ENCODE data around the gene SGCD. TPM values are rescaled to one million over a fixed set of nuclear protein-coding genes. Genes with fewer than 3 reads are reported as not detected.

Gene SGCD
- total and polyA plus RNA-seq, 12 donors: 1.0 to 30.4 (median 9.4) TPM

- Histone ChIP-seq H3K27ac (no peak overlapping the region), H3K9me3 (replicated peaks in 1 of 3) (no peaks in the 10 kb centered on the region), H3K36me3 (replicated peaks in 1 of 2) (no peaks in the 10 kb centered on the region), H3K27me3 (no peaks in the 10 kb centered on the region), H3K4me1 (replicated peaks in 1 of 2) (no peaks in the 10 kb centered on the region), H3K4me3 (no peak overlapping the region)
- WGBS, 4 donors: 81 to 86% (median 85%) methylated on average over 3 of the region's 3 CpGs
- DNase-seq: no peak
- TF ChIP-seq POLR2A (IDR thresholded peaks at IDR 0.05): no peak
- no peak for TF ChIP-seq CTCF (IDR thresholded peaks at IDR 0.05)
- intact Hi-C loops (cut with DNase I): no loop called here
Observed at GRCh38 chr5:156667616-156668015, 340.7 kb downstream of the SGCD start.

GRCh38 chr5:156669416-156669815 lies 342.5 kb downstream of the SGCD start:
- Histone ChIP-seq H3K4me1 (replicated peaks in 1 of 2) (no peaks in the 10 kb centered on the region), H3K4me3 (no peak overlapping the region), H3K9me3 (replicated peaks in 1 of 3) (no peaks in the 10 kb centered on the region), H3K36me3 (replicated peaks in 1 of 2) (no peaks in the 10 kb centered on the region), H3K27ac (no peak overlapping the region), H3K27me3 (no peaks in the 10 kb centered on the region)
- TF ChIP-seq CTCF (IDR thresholded peaks at IDR 0.05) (no peak), POLR2A (IDR thresholded peaks at IDR 0.05) (no peak)
- intact Hi-C loops (cut with DNase I): no loop called here
- no peak for DNase-seq

GRCh38 chr5:156670615-156671014 lies 343.7 kb downstream of the SGCD start:
- Histone ChIP-seq H3K4me3 (no peak overlapping the region), H3K27ac (no peak overlapping the region), H3K36me3 (replicated peaks in 1 of 2) (no peaks in the 10 kb centered on the region), H3K4me1 (replicated peaks in 1 of 2) (no peaks in the 10 kb centered on the region), H3K27me3 (no peaks in the 10 kb centered on the region), H3K9me3 (replicated peaks in 1 of 3) (no peaks in the 10 kb centered on the region)
- intact Hi-C loops (cut with DNase I): no loop called here
- TF ChIP-seq CTCF (IDR thresholded peaks at IDR 0.05) (no peak), POLR2A (IDR thresholded peaks at IDR 0.05) (no peak)
- WGBS, 4 donors: 40 to 54% (median 47%) methylated on average over 2 of the region's 2 CpGs
- peak in 2 of 7 donors; percentile 8 to 25 for DNase-seq

- no peaks in the 10 kb centered on the region for H3K4me1 ChIP-seq (replicated peaks in 1 of 2)
- H3K27ac ChIP-seq: no peak overlapping the region
- no peak for DNase-seq
- no peaks in the 10 kb centered on the region for H3K9me3 ChIP-seq (replicated peaks in 1 of 3)
- TF ChIP-seq CTCF (IDR thresholded peaks at IDR 0.05) (no peak), POLR2A (IDR thresholded peaks at IDR 0.05) (no peak)
- H3K36me3 ChIP-seq (replicated peaks in 1 of 2): no peaks in the 10 kb centered on the region
- no peaks in the 10 kb centered on the region for H3K27me3 ChIP-seq
- intact Hi-C loops (cut with DNase I): no loop called here
- H3K4me3 ChIP-seq: no peak overlapping the region
Observed at GRCh38 chr5:156675395-156675794, 348.4 kb downstream of the SGCD start.
